HFFc6 (cell line): ENCODE data around the gene CHAF1B. TPM values are rescaled to one million over a fixed set of nuclear protein-coding genes. Genes with fewer than 3 reads are reported as not detected.
"Not testable (repeated sequence)": the region's sequence is repeated elsewhere in the genome, so short reads cannot be mapped to it uniquely, and the experiment has no call there.

ENCODE experiments used
- DNase-seq: peaks from one replicate; pipeline ENCODE4 v3.0.0-alpha.2; 2018
- H3K27ac Mint-ChIP-seq: 2 replicates; pipeline ENCODE4 v1.8.0; 2020; ENCODE audit warnings: mild to moderate bottlenecking, mixed read lengths
- H3K27me3 Mint-ChIP-seq: 2 replicates; pipeline ENCODE4 v1.8.0; 2021; ENCODE audit warnings: mild to moderate bottlenecking, moderate library complexity, mixed read lengths; ENCODE audit not compliant: insufficient read depth
- H3K36me3 Mint-ChIP-seq: 2 replicates; pipeline ENCODE4 v1.8.0; 2021; ENCODE audit warnings: low read depth, mixed read lengths
- H3K4me1 Mint-ChIP-seq: 2 replicates; pipeline ENCODE4 v1.8.0; 2020; ENCODE audit warnings: low read depth, mixed read lengths
- H3K4me3 Mint-ChIP-seq: 2 replicates; pipeline ENCODE4 v1.8.0; 2020; ENCODE audit warnings: mild to moderate bottlenecking, moderate library complexity, mixed read lengths
- H3K9me3 Mint-ChIP-seq: 2 replicates; pipeline ENCODE4 v1.8.0; 2020; ENCODE audit warnings: mild to moderate bottlenecking, mixed read lengths
- CTCF ChIP-seq: fragments of 200-600 bp; sonication (generic); IDR thresholded peaks from 2 replicates; pipeline ENCODE4 v1.5.0; 2021; ENCODE audit warnings: antibody characterized with exemption, mild to moderate bottlenecking
- total RNA-seq, 6 experiments: library from RNA; stranded (reverse); fragmentation: NEBNext Ultra II Directional; extraction: Animal tissue kit (Norgen Biotek cat#: 25700); gene quantifications; 2 replicates in 1 of 6; 3 replicates in 5 of 6; pipeline ENCODE4 v1.2.3, GENCODE V29; 2021

The CHAF1B gene
- total RNA-seq, 6 experiments from 2014 or later: 4.3 to 11.4 (median 10.5) TPM

DNA sequence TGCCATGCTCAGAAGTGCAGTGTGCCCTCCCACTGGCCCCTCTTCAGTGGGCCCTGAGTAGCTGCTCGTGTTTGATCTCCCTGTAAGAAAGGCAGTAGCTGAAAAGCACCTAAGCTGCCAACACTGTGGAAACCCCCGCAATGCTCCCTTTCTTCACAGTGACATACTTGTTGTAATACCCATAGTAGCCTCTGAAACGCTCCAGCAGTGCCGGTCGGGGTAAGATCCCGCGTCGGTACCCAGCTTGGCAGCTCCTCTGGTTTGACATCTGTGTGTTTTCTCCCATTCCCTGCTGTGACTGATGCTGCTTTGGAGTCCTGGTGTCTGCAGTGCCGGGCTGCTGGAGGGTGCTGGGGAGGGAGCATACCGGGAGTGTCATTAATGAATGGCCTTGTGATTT, 3.6 kb downstream of the CHAF1B start:
- peaks cover 15% of the 10 kb centered on the region for H3K36me3 Mint-ChIP-seq
- H3K27ac Mint-ChIP-seq: 0 out of 2 replicates have a peak overlapping the region, but pooled peaks have one; percentile 12
- no peak overlapping the region for H3K4me3 Mint-ChIP-seq
- no peaks in the 10 kb centered on the region for H3K9me3 Mint-ChIP-seq
- no peak for DNase-seq
- no peaks in the 10 kb centered on the region for H3K27me3 Mint-ChIP-seq
- H3K4me1 Mint-ChIP-seq: peaks cover 12% of the 10 kb centered on the region
- peak; percentile 29 for TF ChIP-seq CTCF

DNA sequence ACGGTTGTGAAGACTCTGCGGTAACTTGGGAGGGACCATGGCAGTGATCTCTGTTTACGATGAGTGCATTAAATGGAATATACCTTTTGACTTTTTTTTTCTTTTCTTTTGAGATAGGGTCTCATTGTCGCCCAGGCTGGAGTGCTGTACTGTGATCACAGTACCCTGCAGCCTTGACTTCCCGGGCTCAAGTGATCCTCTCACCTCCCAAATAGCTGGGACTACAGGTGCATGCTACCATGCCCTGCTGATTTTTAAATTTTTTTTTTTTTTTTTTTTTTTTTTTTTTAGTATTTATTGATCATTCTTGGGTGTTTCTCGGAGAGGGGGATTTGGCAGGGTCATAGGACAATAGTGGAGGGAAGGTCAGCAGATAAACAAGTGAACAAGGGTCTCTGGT, 6.5 kb downstream of the CHAF1B start:
- DNase-seq, H3K4me3 Mint-ChIP-seq, H3K4me1 Mint-ChIP-seq, H3K27me3 Mint-ChIP-seq, H3K9me3 Mint-ChIP-seq, H3K27ac Mint-ChIP-seq: not testable (repeated sequence)
- peaks cover 15% of the 10 kb centered on the region for H3K36me3 Mint-ChIP-seq

GRCh38 chr21:36395353-36396111, 10.3 kb downstream of the CHAF1B start:
- no peak overlapping the region for H3K27ac Mint-ChIP-seq
- H3K9me3 Mint-ChIP-seq: no peaks in the 10 kb centered on the region
- H3K4me1 Mint-ChIP-seq: no peaks in the 10 kb centered on the region
- TF ChIP-seq CTCF: no peak
- H3K27me3 Mint-ChIP-seq: no peaks in the 10 kb centered on the region
- peaks cover 15% of the 10 kb centered on the region for H3K36me3 Mint-ChIP-seq
- H3K4me3 Mint-ChIP-seq: no peak overlapping the region
- DNase-seq: no peak

DNA sequence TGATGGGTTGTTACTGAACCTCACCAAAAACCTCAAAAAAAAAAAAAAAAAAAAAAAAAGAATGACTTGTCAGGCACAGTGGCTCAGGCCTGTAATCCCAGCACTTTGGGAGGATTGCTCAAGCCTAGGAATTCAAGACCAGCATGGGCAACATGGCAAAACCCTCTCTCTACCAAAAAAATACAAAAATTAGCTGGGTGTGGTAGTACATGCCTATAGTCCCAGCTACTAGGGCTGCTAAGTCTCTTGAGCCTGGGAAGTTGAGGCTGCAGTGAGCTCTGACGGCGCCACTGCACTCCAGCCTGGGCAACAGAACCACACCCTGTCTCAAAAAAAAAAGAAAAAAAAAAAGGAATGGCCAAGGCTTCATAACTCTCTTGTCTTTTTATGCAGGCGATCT, 11.1 kb downstream of the CHAF1B start:
- Mint-ChIP-seq H3K4me1 (no peaks in the 10 kb centered on the region), H3K9me3 (no peaks in the 10 kb centered on the region), H3K27me3 (no peaks in the 10 kb centered on the region), H3K36me3 (peaks cover 12% of the 10 kb centered on the region), H3K4me3 (no peak overlapping the region), H3K27ac (no peak overlapping the region)
- DNase-seq: no peak
- no peak for TF ChIP-seq CTCF

DNA sequence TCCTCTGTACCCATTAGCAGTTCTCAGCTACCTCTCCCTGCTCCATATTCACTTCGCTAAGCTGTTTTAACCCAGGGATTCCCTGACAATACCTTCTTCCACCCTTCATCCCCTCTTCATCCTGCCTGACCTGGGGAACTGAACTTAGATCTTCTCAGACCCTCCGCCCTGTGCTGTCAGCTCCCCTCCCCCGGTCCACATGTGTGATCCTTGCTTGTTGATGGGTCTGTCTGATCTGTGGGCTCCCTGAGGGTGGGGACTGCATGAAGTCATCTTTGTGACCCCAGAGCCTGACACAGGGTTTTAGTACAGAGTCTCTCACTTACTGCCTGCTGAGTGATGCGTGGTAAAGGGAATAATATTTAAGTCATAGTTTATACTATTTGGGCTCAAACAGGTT, 11.8 kb downstream of the CHAF1B start:
- H3K27ac Mint-ChIP-seq: no peak overlapping the region
- peaks cover 7% of the 10 kb centered on the region; the same call in 1 of the 2 replicates for H3K36me3 Mint-ChIP-seq
- no peaks in the 10 kb centered on the region for H3K9me3 Mint-ChIP-seq
- DNase-seq: no peak
- H3K27me3 Mint-ChIP-seq: no peaks in the 10 kb centered on the region
- H3K4me3 Mint-ChIP-seq: no peak overlapping the region
- TF ChIP-seq CTCF: no peak
- H3K4me1 Mint-ChIP-seq: no peaks in the 10 kb centered on the region

- no peaks in the 10 kb centered on the region for H3K27me3 Mint-ChIP-seq
- H3K4me3 Mint-ChIP-seq: no peak overlapping the region
- no peaks in the 10 kb centered on the region for H3K4me1 Mint-ChIP-seq
- H3K9me3 Mint-ChIP-seq: no peaks in the 10 kb centered on the region
- no peak for TF ChIP-seq CTCF
- H3K36me3 Mint-ChIP-seq: peaks cover 4% of the 10 kb centered on the region; the same call in 1 of the 2 replicates
- DNase-seq: no peak
- no peak overlapping the region for H3K27ac Mint-ChIP-seq
Observed at GRCh38 chr21:36397606-36398005, 12.4 kb downstream of the CHAF1B start.

DNA sequence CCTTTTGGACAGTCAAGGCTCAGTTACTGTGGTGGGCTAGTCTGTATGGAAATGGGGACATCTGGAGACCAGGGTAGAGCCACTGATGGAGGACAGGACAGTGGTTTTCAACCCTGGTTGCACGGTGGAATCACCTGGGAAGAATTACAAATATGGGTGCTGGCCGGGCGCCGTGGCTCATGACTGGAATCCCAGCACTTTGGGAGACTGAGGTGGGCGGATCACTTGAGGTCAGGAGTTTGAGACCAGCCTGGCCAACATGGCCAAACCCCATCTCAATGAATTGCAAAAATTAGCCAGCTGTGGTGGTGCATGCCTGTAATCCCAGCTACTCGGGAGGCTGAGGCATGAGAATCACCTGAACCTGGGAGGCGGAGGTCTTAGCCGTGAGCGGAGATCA, 14.5 kb downstream of the CHAF1B start:
- H3K9me3 Mint-ChIP-seq, H3K4me3 Mint-ChIP-seq, H3K27me3 Mint-ChIP-seq, H3K36me3 Mint-ChIP-seq, DNase-seq, H3K4me1 Mint-ChIP-seq, H3K27ac Mint-ChIP-seq: not testable (repeated sequence)
